GOT3 (cell line): ENCODE measurements around the gene TBC1D5.
"Not testable (repeated sequence)": the region's sequence is repeated elsewhere in the genome, so short reads cannot be mapped to it uniquely, and the experiment has no call there.

Source experiments
- DNase-seq: peaks from one replicate; lab custom pipeline; 2025; ENCODE audit warnings: mixed read lengths; lab: John Stamatoyannopoulos, UW

The TBC1D5 gene

DNA sequence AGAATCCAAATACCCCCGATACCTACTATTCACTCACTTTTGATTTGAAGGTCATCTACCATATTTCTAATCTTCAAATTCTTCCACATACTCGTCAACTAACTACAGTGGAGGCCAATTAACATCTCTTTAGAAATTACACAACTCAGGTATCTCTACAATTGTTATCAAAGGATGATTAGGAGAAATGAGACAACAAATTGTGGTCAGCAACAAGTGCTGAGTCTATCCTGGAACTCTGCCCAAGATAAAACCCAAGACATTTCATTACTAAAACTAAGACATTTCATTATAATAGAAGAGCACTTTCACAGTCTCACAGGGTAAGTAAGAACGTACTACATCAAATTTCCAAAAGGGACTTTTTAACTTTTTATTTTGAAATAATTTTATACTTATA is 100.0 kb downstream of the TBC1D5 start:
- DNase-seq = no peak

DNA sequence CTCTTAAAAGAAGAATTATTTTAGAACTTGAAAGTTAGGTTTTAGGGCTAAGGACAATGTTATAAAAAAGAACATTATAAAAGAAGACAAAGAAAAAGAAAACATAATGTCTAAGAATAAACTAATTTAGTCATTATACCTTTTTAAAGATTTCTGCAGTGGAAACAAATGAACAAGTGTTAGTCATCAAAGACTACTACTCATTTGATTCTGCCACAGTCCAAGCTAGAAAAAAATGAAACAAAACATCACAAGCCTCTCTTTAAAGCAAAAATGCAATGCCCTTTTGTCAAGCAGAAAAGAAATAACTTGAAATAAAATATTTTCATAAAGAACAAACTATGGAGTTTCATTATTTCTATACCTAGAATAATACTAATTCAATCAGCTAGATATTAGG is 102.0 kb downstream of the TBC1D5 start:
- no peak for DNase-seq

DNA sequence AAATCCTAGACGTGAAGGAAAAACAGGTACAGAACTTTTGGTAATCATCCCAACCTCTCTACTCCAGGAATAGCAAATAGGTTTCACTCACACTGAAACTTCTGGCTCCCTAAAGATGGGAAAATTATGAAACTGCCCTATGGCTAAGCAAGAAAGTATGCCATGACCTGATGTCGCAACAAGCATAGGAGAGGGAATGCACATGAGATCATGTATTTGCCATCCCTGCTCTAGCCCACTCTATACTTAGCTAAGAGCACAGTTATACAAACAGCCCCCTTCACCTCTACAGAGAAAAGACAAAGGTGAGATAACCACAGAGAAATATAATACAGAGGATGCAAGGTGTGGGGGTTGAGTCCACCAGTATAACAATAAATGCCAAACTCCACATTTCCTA is 102.7 kb downstream of the TBC1D5 start:
- no peak for DNase-seq

DNA sequence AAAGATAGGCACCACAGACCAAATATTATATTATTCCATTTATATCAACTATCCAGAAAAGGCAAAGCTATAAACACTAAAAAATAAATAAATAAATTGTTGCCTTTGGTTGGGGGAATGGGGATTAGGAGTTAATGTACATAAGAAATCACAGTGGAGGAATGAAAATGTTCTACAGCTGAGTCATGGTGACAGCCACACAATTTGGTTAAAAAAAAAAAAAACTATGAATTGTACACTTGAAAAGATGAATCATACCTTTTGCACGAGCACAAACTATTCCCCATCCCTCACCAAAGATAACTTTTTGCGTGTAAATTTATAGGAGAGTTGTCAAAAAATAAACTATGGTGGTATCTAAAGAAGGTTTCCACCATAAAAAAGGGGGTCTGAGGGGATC is 103.2 kb downstream of the TBC1D5 start:
- no peak for DNase-seq

DNA sequence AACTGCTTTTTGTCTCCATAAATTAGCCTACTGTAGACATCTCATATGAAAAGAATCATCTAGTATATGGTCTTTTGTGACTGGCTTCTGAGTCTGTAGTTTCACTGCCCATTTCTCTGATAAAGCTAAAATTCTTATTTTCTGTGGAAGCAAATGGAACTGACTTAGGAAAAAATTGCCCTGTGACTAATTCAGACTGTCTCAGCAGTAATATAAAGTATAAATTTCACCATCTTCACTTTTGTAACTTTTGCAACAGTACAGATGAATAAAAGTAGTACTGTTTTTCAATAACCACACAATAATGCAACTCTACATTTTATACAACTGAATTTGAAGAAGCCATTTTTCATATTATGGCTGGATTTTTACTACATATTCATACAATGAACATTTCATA is 104.1 kb downstream of the TBC1D5 start:
- no peak for DNase-seq

DNA sequence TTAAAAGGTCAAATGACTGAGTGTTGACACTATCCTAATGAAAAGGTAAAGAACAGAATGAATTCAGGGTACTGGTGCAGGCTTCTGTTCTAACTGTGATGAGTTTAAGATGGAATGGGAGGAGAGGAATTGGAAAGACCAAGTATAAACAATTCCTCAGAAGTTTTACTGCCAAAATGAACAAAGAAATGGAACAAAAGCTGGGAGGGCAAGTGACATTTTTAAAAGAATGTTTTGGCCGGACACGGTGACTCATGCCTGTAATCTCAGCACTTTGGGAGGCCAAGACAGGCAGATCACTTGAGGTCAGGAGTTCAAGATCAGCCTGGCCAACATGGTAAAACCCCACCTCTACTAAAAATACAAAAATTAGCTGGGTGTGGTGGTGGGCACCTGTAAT is 106.8 kb downstream of the TBC1D5 start:
- not testable (repeated sequence) for DNase-seq

DNA sequence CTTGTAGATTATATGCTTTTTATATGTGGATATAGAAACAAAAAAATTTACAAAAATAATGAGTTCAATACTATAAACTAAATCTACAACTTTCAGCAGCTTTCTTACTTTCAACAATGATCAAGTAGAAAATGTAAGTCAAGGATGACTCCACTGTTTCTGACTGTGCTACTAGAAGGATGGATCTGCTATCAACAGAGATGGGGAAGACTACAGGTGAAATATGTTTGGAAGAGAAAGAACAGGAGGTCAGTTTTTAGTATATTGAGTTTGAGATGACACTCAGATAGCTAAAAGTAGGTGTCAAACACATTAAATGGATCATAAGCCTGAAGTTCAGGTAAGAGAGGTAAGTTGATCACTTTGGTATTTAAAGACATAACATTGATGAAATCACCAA is 107.5 kb downstream of the TBC1D5 start:
- no peak for DNase-seq

DNA sequence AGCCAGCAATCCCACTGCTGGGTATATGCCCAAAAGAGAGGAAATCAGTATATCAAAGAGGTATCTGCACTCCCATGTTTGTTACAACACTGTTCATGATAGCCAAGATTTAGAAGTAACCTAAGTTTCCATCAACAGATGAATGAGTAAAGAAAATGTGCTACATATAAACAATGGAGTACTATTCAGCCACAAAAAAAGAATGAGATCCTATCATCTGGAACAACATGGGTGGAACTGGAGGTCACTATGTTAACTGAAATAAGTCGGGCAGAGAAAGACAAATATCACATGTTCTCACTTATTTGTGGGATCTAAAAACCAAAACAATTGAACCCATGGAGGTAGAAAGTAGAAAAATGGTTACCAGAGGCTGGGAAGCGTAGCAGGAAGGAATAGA is 108.2 kb downstream of the TBC1D5 start:
- DNase-seq = no peak

DNA sequence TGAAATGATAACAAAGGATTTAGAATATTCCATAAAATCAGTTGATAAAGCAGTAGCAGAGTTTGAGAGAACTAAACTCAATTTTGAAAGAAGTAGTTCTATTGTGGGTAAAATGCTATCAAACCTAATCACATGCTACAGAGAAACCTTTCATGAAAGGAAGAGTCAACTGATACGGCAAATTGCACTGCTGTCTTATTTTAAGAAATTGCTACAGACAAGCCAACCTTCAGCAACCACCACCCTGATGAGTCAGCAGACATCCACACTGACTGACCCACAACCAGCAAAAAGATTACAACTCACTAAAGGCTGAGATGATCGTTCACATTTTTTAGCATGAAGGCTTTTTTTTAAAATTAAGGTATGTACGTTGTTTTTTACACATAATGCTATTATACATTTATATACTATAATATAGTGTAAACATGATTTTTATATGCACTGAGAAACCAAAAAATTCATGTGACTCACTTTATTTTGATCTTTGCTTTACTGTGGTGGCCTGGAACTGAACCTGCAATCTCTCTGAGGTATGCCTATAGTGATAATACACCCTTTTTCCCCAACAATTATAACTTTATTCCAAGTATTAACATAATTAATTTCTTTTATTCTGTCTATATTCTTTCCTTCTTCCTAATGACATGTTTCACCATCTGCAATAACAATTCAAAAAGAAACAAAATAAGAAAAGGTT is 109.9 kb downstream of the TBC1D5 start:
- DNase-seq = no peak

DNA sequence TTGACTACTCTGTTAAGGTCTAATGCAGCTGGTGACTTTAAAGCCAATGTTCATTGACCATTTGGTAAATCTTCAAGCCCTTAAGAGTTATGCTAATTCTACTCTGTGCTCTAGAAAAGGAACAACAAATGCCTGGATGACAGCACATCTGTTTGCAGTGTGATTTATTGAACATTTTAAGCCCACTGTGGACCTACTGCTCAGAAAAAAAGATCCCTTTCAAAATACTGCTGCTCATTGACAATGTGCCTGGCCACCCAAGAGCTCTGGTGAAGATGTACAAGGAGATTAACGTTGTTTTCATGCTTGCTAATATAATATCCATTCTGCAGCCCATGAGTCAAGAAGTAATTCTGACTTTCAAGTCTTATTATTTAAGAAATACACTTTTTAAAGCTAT is 110.8 kb downstream of the TBC1D5 start:
- DNase-seq = no peak

DNA sequence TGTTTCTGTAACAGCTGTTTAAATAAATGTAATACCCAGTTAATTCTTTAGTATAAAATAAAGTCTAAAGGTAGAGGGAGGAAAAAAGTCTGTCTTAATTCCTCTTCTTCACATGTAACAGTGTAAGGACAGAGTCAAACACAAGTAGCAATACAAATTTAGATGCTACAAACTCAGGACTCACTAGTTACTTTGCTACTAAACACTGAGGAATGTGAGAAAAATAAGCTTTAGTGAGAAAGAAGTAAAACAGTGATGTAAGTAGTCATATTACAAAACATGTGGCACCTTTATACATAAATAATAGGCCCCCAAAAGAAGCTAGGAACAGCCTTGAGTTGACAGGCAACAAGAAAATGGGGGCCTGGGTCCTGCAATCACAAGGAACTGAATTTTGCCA is 113.0 kb downstream of the TBC1D5 start:
- DNase-seq = no peak

DNA sequence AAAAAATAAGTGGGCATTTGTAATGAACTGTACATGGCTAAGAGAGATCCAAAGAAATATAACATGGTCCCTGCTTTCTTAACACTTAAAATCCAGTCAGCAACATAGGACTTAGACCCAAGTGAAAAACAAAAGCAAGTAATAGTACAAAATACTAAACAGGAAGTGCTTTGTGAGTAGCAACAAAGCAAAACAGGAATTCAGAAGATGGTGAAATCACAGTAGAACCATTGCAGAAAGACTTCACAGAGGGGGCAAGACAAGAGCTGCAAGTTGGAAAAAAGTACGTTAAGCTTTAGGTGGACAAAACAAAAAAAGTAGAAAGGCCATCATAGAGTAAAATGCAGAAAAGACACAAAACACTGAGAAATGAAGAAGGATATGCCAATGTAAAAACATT is 116.0 kb downstream of the TBC1D5 start:
- no peak for DNase-seq

DNA sequence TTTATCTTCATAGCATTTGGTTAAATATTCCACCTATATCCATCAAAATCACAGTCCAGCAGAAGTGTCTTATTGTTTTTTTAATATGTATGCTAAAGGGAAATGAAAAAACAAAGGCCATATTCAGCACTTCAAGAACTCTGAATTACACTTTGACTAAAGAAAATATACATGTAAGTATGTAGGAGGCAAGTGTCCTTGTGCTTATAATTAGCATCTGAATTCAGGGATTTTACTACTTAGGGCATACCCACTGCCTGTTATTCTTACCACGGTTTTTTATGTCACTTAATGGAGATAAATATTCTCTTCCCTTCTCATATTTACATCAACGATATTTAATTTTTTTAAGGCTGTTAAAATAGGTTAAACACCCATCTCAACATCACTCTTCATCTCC is 117.3 kb downstream of the TBC1D5 start:
- no peak for DNase-seq

DNA sequence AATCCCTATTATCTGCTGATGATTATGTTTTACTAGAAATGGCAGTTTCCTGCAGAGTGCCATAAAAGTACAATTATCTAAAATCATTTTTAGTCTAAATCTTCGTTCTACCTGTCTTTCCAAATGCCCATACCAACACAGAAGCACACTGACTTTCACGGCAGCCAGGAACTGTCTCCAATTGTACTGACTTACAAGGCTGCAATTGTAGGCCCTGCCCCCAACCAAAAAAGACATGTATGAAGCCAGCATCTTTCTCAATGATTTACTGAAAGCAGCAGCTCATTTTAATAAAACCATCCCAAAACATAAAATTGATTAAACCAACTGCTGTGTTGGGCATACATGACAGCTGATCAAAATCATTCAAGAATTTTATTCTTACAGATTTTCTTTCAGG is 119.0 kb downstream of the TBC1D5 start:
- no peak for DNase-seq

DNA sequence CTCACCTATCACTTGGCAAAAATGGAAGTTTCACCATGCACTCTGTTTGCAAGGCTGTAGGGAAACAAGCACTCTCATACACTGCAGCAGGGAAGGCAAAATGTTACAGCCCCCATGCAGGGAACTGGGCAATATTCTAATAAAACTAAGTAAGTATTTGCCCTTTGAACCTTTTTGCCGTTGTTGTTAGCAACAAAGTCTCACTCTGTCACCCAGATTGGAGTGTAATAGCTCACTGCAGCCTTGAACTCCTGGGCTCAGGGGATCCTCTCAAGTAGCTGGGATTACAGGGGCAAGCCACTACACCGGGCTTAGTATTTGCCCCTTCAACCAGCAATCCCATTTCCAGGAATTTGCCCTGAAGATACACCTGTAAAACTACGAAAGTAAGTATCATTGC is 122.5 kb downstream of the TBC1D5 start:
- no peak for DNase-seq

DNA sequence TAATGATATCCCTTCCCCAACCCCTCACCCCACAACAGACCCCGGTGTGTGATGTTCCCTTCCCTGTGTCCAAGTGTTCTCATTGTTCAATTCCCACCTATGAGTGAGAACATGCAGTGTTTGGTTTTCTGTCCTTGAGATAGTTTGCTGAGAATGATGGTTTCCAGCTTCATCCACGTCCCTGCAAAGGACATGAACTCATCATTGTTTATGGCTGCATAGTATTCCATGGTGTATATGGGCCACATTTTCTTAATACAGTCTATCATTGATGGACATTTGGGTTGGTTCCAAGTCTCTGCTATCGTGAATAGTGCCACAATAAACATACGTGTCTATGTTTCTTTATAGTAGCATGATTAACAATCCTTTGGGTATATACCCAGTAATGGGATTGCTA is 129.4 kb downstream of the TBC1D5 start:
- DNase-seq = not testable (repeated sequence)

DNA sequence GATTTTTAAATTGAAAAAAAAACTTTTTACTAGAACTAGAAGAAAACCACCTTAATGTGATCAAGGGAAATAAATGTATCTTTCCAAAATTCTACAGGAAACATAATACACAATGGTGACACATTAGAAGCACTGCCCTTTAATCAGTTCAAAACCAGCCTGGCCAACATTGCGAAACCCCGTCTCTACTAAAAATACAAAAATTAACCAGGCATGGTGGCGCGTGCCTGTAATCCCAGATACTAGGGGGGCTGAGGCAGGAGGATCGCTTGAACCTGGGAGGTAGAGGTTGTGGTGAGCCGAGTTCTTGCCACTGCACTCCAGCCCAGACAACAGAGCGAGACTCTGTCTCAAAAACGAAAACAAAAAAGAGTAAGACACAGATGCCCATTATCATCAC is 134.5 kb downstream of the TBC1D5 start:
- DNase-seq = no peak

DNA sequence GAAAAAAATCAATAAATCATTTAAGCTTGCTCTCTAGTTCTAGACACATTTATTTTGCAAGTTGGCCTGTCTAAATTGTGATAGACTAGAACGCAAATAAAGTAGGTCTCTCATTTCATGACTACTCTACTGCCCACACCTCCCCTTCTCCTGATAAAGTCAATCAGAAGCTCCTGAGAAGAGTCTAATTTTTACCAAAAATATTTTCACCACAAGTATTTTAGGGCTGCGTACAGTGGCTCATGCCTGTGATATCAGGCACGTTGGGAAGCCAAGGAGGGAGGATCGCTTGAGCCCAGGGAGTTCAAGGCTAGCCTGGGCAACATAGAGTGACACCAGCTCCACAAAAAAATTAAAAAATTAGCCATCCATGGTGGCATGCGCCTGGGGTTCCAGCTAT is 136.5 kb downstream of the TBC1D5 start:
- no peak for DNase-seq

DNA sequence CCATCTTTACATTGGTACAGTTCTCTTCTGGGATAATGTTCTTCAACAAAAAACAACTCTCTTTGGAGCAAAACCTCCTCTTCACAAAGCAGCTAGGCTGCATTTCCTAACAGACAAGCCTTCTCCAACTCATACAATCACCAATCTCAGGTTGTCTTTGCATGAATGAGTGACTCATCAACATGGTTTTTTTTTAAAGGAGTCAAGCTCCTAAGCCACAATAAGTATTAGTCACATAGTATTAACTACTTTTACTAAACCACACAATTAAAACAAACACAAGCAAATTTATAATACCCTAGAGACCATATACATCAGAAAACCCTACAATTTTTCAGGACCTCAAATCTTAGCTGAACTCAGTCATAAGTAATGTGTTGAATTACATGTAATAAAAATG is 137.4 kb downstream of the TBC1D5 start:
- no peak for DNase-seq

DNA sequence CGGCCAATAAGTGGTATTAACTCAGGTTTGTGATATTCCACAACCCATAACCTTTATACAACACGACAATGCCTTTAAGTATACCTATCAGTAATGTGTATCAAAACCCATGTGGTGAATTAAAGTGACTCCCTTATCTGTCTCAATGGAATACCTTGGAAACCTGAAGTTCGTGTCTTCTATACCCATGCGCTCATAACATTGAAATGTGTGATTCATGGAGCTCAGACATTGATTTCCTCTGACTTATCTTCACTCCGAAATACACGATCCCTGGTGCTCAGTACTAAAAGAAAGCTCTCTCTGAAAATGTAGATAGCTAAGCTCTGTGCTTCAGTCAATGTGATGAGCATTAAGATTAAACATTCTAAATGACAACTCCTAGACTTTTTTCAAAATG is 140.3 kb downstream of the TBC1D5 start:
- DNase-seq = no peak

DNA sequence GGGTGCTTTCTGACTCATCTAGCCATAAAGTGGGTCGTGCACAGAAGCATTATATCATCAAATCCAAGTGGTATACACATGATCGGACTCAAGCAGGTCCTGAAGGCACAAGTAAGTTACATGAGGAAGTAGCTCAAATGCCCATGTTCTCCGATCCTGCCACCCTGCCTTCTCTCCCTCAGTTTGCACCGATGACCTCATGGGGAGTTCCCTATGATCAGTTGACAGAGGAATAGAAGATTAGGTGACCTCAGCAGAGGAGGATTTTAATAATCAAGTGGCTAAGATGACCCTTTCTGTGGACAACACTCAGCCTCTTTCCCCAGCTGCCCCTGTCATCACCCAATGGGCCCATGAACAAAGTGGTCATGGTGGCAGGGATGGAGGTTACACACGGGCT is 149.5 kb downstream of the TBC1D5 start:
- DNase-seq = no peak

DNA sequence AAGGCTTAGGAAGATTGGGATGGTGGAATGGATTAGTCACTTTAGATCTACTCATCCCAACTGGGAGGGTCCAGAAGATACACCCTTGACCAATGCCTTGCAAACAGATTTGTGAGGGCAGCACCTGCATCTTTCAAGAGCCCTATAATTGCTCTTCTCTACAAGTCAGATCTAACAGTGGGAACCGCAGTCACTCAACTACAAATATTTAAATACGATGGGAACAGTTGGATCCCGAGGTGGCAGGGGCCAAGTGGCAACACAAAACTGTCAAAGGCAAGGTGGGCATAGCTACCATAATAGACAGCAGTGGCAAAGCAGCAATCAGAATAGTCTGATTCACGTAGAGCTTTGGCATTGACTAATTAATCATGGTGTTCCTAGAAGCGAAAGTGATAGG is 152.0 kb downstream of the TBC1D5 start:
- no peak for DNase-seq

DNA sequence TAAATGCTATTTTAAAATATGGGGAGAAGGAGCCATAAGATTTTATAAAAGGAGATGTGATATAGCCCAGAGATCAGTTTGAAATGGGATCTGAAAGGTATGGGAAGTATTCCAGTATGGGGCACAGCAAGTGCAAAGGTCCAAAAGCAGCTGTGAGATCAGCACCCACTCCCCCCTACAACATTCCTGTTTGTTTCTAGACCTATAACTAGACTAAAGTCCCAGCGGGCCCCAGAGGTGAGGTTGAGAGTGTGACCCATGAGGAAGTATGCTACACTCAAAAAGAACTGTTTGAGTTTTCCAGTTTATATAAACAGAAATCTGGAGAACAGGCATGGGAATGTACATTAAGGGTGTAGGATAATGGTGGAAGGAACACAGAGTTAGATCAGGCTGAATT is 152.5 kb downstream of the TBC1D5 start:
- DNase-seq = no peak

DNA sequence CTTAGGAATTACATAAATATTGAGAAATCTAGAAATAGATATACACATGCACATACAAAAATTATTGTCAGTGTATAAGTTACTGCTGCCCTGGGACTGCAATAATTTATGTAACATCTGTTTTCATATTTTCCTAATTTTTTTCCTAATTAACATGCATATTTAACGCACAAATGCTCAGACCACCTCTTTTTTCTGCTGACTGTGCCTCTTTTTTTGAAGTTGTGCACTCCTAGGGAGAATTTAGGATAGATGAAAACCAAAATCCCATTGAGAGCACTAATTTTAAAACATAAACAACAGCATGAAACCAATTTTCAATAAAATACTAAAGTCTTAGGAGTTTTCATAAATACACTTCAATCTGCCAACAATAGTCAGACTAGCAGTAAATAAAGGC is 154.0 kb downstream of the TBC1D5 start:
- no peak for DNase-seq
